ENCODE results near the gene SERPINF2. TPM values are rescaled to one million over a fixed set of nuclear protein-coding genes. Genes with fewer than 3 reads are reported as not detected.

The SERPINF2 gene
- total RNA-seq, 1 donor from 2014 or later, result 20.6 TPM

DNA sequence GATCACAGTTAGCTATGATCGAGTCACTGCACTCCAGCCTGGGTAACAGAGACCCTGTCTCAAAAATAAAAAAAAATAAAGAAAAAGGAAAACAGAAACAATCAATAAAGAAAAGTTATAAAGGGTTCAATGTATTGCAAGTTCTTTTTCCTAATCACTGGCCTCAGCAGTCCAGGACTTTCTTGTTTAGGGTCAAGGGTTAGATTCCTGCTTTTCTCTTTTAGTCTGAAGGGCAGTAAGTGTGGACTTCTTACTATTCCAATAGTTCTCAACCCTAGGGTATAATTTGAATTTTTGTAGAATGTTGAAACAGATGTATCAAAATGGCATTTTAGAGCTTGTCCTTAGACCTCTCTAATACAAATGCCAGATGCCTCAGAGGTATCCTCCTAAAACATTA is 59.8 kb downstream of the SERPINF2 start:
- intact Hi-C loops (cut with DNase I), result no loop called here
- no peak for DNase-seq (ENCODE audit: low spot score in 2 of 2)
- TF ChIP-seq CTCF (IDR thresholded peaks at IDR 0.05), result no peak
- H3K4me1 ChIP-seq, result no peaks in the 10 kb centered on the region
- no peaks in the 10 kb centered on the region for H3K27me3 ChIP-seq
- H3K27ac ChIP-seq, result no peak overlapping the region
- no peaks in the 10 kb centered on the region for H3K9me3 ChIP-seq
- H3K36me3 ChIP-seq, result peaks cover 22 to 35% of the 10 kb centered on the region in 2 donors
- H3K4me3 ChIP-seq, result no peak overlapping the region

GRCh38 chr17:1803280-1803679 is 60.6 kb downstream of the SERPINF2 start:
- H3K4me3 ChIP-seq, result no peak overlapping the region
- peaks cover 22 to 35% of the 10 kb centered on the region in 2 donors for H3K36me3 ChIP-seq
- no peak for DNase-seq (ENCODE audit: low spot score in 2 of 2)
- no peak for TF ChIP-seq CTCF (IDR thresholded peaks at IDR 0.05)
- H3K4me1 ChIP-seq, result no peaks in the 10 kb centered on the region
- H3K9me3 ChIP-seq, result no peaks in the 10 kb centered on the region
- no peaks in the 10 kb centered on the region for H3K27me3 ChIP-seq
- intact Hi-C loops (cut with DNase I), result no loop called here
- no peak overlapping the region for H3K27ac ChIP-seq

Other genes with a start within 250 kb of the SERPINF2 start
- gene INPP5K, start 226.3 kb upstream of the SERPINF2 start, total RNA-seq, result 73.7 TPM
- gene PITPNA, start 180.1 kb upstream of the SERPINF2 start, total RNA-seq, result 15.9 TPM
- 27.6 TPM for gene SLC43A2, start 114.0 kb upstream of the SERPINF2 start, total RNA-seq
- gene SCARF1, start 97.1 kb upstream of the SERPINF2 start, total RNA-seq, result 295 TPM
- 103 TPM for gene RILP, start 93.0 kb upstream of the SERPINF2 start, total RNA-seq
- gene PRPF8, start 58.0 kb upstream of the SERPINF2 start, total RNA-seq, result 114 TPM
- gene TLCD2, start 32.5 kb upstream of the SERPINF2 start, total RNA-seq, result 7.5 TPM
- 70.4 TPM for gene WDR81, start 18.2 kb upstream of the SERPINF2 start, total RNA-seq
- gene SERPINF1, start 19.2 kb downstream of the SERPINF2 start, total RNA-seq, result 604 TPM
- gene SMYD4, start 87.0 kb downstream of the SERPINF2 start, total RNA-seq, result 7.6 TPM
- 34.0 TPM for gene RPA1, start 87.1 kb downstream of the SERPINF2 start, total RNA-seq

Measured in ascending aorta (tissue), 2 donors.